Subcutaneous adipose tissue (tissue), 4 donors: ENCODE data around the gene VAV1. TPM values are rescaled to one million over a fixed set of nuclear protein-coding genes. Genes with fewer than 3 reads are reported as not detected.

Experiments
- total RNA-seq, 4 donors: library from RNA; depleted of rRNA; stranded (reverse); fragments of >200 nt; gene quantifications; one replicate each; pipeline ENCODE4 v1.1.0, GENCODE V29; 2016
- TF ChIP-seq, protein P1 (sequence below): fragments of 450-650 bp; IDR thresholded peaks from one replicate; pipeline ENCODE4 v1.5.1; 2016; ENCODE audit warnings: low read depth, mild to moderate bottlenecking, control low read depth, antibody characterized with exemption, moderate library complexity

Gene VAV1
- total RNA-seq, 4 donors from 2014 or later: 6.4 to 16.8 (median 11.2) TPM

- TF ChIP-seq, protein P1, sequence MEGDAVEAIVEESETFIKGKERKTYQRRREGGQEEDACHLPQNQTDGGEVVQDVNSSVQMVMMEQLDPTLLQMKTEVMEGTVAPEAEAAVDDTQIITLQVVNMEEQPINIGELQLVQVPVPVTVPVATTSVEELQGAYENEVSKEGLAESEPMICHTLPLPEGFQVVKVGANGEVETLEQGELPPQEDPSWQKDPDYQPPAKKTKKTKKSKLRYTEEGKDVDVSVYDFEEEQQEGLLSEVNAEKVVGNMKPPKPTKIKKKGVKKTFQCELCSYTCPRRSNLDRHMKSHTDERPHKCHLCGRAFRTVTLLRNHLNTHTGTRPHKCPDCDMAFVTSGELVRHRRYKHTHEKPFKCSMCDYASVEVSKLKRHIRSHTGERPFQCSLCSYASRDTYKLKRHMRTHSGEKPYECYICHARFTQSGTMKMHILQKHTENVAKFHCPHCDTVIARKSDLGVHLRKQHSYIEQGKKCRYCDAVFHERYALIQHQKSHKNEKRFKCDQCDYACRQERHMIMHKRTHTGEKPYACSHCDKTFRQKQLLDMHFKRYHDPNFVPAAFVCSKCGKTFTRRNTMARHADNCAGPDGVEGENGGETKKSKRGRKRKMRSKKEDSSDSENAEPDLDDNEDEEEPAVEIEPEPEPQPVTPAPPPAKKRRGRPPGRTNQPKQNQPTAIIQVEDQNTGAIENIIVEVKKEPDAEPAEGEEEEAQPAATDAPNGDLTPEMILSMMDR: no peak
Observed at GRCh38 chr19:6811378-6811777, 38.9 kb downstream of the VAV1 start.

DNA sequence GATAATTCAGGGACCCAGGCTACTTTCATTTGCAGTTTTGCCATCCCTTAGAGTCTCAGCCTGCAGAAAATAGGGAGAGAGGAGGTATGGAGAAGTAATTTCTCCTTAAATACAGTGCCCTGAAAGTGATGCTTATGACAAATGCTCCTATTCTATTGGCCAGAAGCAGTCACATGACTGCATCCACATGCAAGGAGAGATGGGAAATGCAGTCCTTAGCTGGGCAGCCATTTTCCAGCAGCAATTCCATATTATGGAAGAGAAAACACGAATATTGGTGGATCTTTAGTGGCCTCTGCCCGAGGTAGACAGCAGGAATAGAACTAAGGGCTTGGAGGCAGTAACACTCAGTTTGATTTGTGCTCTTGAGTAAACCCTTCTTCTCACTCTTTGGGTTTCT, 39.4 kb downstream of the VAV1 start:
- TF ChIP-seq, protein P1: no peak

GRCh38 chr19:6812612-6813011, 40.1 kb downstream of the VAV1 start:
- TF ChIP-seq, protein P1: no peak

- TF ChIP-seq, protein P1: no peak
Observed at GRCh38 chr19:6813659-6814058, 41.2 kb downstream of the VAV1 start.

DNA sequence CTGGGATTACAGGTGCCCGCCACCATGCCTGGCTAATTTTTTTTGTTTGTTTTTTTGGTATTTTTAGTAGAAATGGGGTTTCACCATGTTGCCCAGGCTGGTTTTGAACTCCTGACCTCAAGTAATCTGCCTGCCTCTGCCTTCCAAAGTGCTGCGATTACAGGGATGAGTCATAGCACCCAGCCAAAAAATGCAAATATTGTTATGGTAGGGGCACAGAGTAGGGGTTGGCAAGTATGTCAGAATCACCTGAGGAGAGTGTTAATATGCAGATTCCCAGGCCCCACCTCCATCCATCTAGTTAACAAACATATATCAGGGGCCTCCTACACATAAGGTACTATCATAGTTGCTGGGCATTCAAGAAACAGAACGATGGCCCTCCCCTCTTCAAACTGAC, 44.7 kb downstream of the VAV1 start:
- TF ChIP-seq, protein P1: no peak

DNA sequence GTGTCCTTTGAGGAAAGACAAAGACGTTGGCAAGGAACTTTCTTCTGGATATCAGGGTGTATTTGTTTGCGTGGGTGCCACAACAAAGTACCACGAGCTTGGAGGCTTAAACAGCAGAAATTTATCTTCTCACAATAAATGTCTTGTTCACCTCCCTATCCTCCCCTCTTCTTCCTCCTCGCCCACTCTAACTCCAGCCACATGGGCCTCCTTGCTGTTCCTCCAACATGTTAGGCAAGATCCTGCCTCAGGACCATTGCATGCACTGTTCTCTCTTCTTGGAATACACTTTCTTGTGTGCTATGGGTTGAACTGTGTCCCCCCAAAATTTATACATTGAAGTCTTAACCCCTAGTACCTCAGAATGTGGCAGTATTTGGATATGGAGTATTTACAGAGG, 45.7 kb downstream of the VAV1 start:
- TF ChIP-seq, protein P1: no peak

DNA sequence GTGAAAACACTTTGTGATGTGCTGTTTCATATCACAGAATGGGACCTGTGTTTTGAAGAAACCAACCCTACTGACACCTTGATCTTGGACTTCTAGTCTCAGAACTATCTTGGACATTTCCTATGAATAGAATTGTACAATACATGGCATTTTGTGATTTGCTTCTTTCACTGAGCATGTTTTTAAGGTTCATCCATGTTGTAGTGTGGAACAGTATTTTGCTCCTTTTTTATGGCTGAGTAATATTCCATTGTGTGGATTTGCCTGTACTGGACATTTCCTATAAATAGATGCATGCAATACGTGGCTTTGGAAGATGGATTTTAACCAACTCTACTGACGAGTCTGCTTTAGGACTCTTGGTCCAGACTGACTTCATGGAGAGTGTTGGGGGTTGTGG, 46.8 kb downstream of the VAV1 start:
- TF ChIP-seq, protein P1: no peak

DNA sequence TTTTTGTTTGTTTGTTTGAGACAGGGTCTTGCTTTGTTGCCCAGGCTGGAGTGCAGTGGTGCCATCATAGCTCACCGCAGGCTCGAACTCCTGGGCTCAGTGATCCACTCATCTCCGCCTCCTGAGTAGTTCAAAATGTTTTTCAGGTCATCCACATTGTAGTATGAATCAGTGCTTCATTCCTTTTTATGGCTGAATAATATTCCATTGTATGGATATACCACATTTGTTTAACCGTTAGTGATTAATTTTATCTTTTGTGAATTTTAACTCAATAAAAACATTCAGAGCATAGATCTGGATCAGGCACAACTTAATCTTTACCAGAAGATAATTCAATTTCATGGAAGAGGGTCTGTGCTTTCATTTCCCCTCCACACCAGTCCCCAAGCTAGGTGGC, 47.7 kb downstream of the VAV1 start:
- TF ChIP-seq, protein P1: no peak
